Measurements from ENCODE around the gene HSBP1.
A peak's percentile ranks its signal among the peaks of the same experiment; 100 is the strongest.

The HSBP1 gene

GRCh38 chr16:83804366-83804765 lies 3.4 kb upstream of the HSBP1 start:
- no peak for DNase-seq

GRCh38 chr16:83806036-83806435 lies 1.7 kb upstream of the HSBP1 start:
- no peak for DNase-seq

GRCh38 chr16:83806731-83807130 lies 1.0 kb upstream of the HSBP1 start:
- DNase-seq = no peak

- no peak for DNase-seq
Observed at GRCh38 chr16:83807327-83807709, 460 bp upstream of the HSBP1 start.

- DNase-seq = no peak
Observed at GRCh38 chr16:83808573-83809014, 816 bp downstream of the HSBP1 start.

GRCh38 chr16:83809092-83809491 lies 1.3 kb downstream of the HSBP1 start:
- DNase-seq = no peak

- no peak for DNase-seq
Observed at GRCh38 chr16:83810901-83811300, 3.1 kb downstream of the HSBP1 start.

- DNase-seq = peak; percentile 62
Observed at GRCh38 chr16:83813823-83814658, 6.3 kb downstream of the HSBP1 start.

GRCh38 chr16:83814659-83814985 lies 6.8 kb downstream of the HSBP1 start:
- no peak for DNase-seq

GRCh38 chr16:83817022-83817421 lies 9.2 kb downstream of the HSBP1 start:
- DNase-seq = no peak

- DNase-seq = no peak
Observed at GRCh38 chr16:83818276-83818675, 10.5 kb downstream of the HSBP1 start.

- no peak for DNase-seq
Observed at GRCh38 chr16:83819361-83819760, 11.6 kb downstream of the HSBP1 start.

GRCh38 chr16:83826146-83826913 lies 18.6 kb downstream of the HSBP1 start:
- DNase-seq = peak; percentile 50

GRCh38 chr16:83830091-83830768 lies 22.5 kb downstream of the HSBP1 start:
- DNase-seq = no peak

- DNase-seq = no peak
Observed at GRCh38 chr16:83830769-83831455, 23.1 kb downstream of the HSBP1 start.

GRCh38 chr16:83831456-83831987 lies 23.7 kb downstream of the HSBP1 start:
- DNase-seq = no peak

- DNase-seq = no peak
Observed at GRCh38 chr16:83833921-83834320, 26.1 kb downstream of the HSBP1 start.

GRCh38 chr16:83835586-83836566 lies 28.1 kb downstream of the HSBP1 start:
- DNase-seq = no peak

- no peak for DNase-seq
Observed at GRCh38 chr16:83837566-83837965, 29.8 kb downstream of the HSBP1 start.

- DNase-seq = no peak
Observed at GRCh38 chr16:83838151-83838550, 30.4 kb downstream of the HSBP1 start.

GRCh38 chr16:83839561-83839960 lies 31.8 kb downstream of the HSBP1 start:
- DNase-seq = no peak

Measured in NCI-H774 (cell line).